ENCODE measurements around the gene HOXA3.

HOXA3 gene

DNA sequence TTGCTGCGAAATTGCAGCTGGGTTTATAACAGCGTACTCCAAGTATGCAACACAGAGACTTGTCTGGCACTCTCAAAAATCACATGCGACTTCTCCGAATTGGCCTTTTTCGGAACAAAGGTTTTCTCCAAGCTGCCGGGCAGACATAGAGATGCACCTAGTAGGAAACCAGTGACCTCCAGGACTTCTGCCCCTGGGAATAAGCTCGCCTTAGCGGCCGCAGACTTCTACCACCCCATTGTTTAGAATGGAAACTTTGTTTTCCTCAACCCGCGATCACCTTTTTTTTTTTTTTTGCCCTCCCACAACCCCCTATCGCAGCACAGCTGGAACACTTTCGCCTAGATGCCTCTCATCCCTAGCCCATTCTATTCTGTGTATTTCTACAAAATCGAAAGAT is 26.6 kb upstream of the HOXA3 start:
- no peak overlapping the region for H3K23ac ChIP-seq (ENCODE audit: low read length)
- WGBS (ENCODE audit: extremely low coverage, insufficient coverage, low lambda C conversion rate) = no CpG with 5 or more reads among the region's 14 CpGs
- H3K36me3 ChIP-seq (ENCODE audit: control insufficient read depth, insufficient read depth, low read length) = no peaks in the 10 kb centered on the region
- no peak overlapping the region for H3K4ac ChIP-seq (ENCODE audit: low read depth, low read length)
- no peak overlapping the region for H3K4me2 ChIP-seq (ENCODE audit: low read length)
- no peak overlapping the region for H4K5ac ChIP-seq (ENCODE audit: low read length)
- H3K27me3 ChIP-seq (ENCODE audit: insufficient read depth, low read length, poor library complexity) = peaks cover 91% of the 10 kb centered on the region
- no peak overlapping the region for H3K18ac ChIP-seq (ENCODE audit: low read length)
- no peak overlapping the region for H4K8ac ChIP-seq (ENCODE audit: low read depth, low read length)
- H3K4me1 ChIP-seq (ENCODE audit: control insufficient read depth, low read depth, low read length) = no peaks in the 10 kb centered on the region
- H3K4me3 ChIP-seq (ENCODE audit: low read length) = no peak overlapping the region
- no peak overlapping the region for H2BK120ac ChIP-seq (ENCODE audit: low read depth, low read length)
- H2BK5ac ChIP-seq (ENCODE audit: low read length) = no peak overlapping the region
- no peaks in the 10 kb centered on the region for H3K79me2 ChIP-seq (ENCODE audit: control insufficient read depth, insufficient read depth, low read length)
- H2BK15ac ChIP-seq (replicated peaks; ENCODE audit: low read depth) = no peak overlapping the region
- no peak overlapping the region for H3K56ac ChIP-seq (ENCODE audit: low read length)
- no peak overlapping the region for H3K27ac ChIP-seq (ENCODE audit: low read depth, low read length)
- no peak overlapping the region for H3K9ac ChIP-seq (ENCODE audit: low read length)
- H2AK5ac ChIP-seq (ENCODE audit: low read length) = no peak overlapping the region
- no peaks in the 10 kb centered on the region for H3K79me1 ChIP-seq (ENCODE audit: low read length)
- DNase-seq = no peak

DNA sequence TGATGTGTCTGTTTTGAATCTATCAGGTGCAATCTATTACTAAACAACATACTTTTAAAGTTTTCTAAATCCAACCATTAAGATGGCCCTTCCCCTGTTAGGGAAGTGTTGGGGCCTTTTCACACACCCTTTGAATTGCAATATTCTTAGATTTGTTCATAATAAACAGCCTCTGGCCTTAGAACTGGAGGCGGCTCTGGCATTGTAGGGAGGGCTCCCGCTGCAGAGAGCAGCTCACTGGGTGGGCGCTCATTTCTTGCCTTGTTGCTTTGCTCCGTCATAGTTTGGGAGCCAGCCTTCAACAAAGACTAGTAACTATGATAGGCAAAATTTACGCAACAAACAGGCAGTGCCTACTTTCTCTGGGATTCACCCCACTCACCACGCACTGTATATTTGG is 26.0 kb upstream of the HOXA3 start:
- Histone ChIP-seq H3K79me1 (ENCODE audit: low read length) (no peaks in the 10 kb centered on the region), H3K27ac (ENCODE audit: low read depth, low read length) (no peak overlapping the region), H3K18ac (ENCODE audit: low read length) (no peak overlapping the region), H3K4me3 (ENCODE audit: low read length) (no peak overlapping the region), H2AK5ac (ENCODE audit: low read length) (no peak overlapping the region), H3K27me3 (ENCODE audit: insufficient read depth, low read length, poor library complexity) (peaks cover 92% of the 10 kb centered on the region), H2BK5ac (ENCODE audit: low read length) (no peak overlapping the region), H3K79me2 (ENCODE audit: control insufficient read depth, insufficient read depth, low read length) (no peaks in the 10 kb centered on the region), H3K9ac (ENCODE audit: low read length) (no peak overlapping the region), H2BK120ac (ENCODE audit: low read depth, low read length) (no peak overlapping the region), H2BK15ac (replicated peaks; ENCODE audit: low read depth) (no peak overlapping the region), H3K23ac (ENCODE audit: low read length) (no peak overlapping the region), H3K56ac (ENCODE audit: low read length) (no peak overlapping the region), H3K36me3 (ENCODE audit: control insufficient read depth, insufficient read depth, low read length) (no peaks in the 10 kb centered on the region), H3K4me1 (ENCODE audit: control insufficient read depth, low read depth, low read length) (no peaks in the 10 kb centered on the region), H3K4me2 (ENCODE audit: low read length) (no peak overlapping the region), H4K5ac (ENCODE audit: low read length) (no peak overlapping the region), H3K4ac (ENCODE audit: low read depth, low read length) (no peak overlapping the region), H4K8ac (ENCODE audit: low read depth, low read length) (no peak overlapping the region)
- WGBS (ENCODE audit: extremely low coverage, insufficient coverage, low lambda C conversion rate) = no CpG with 5 or more reads among the region's 6 CpGs
- DNase-seq = no peak

DNA sequence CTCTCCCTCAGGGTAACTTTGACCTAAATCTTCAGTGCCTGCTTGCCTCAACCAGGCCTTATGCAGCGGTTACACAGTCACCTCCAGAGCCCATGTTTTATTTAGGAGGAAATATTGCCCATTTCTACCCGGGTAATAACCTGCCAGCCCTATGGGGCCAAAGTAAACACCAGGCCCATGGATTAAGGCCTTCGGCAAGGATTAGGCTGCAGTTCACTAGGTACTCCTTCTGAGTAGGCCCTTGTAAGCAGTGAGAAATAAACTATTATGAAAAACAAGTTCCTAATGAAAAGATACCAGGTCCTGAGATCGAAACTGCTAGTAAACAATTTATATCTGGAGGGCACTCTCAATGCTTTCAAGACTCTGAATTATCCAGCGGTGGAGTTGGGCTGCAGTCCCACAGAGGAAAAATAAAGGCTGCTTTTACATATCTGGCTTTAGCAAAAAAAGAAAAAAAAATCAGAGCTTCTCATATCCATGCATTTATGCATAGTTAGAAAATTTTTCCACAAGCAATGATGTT is 25.5 kb upstream of the HOXA3 start:
- H3K4me1 ChIP-seq (ENCODE audit: control insufficient read depth, low read depth, low read length) = no peaks in the 10 kb centered on the region
- no peak overlapping the region for H3K9ac ChIP-seq (ENCODE audit: low read length)
- WGBS (ENCODE audit: extremely low coverage, insufficient coverage, low lambda C conversion rate) = no CpG with 5 or more reads among the region's 5 CpGs
- H3K4me2 ChIP-seq (ENCODE audit: low read length) = no peak overlapping the region
- no peak overlapping the region for H3K56ac ChIP-seq (ENCODE audit: low read length)
- no peak overlapping the region for H2BK120ac ChIP-seq (ENCODE audit: low read depth, low read length)
- no peak overlapping the region for H2AK5ac ChIP-seq (ENCODE audit: low read length)
- no peak overlapping the region for H2BK5ac ChIP-seq (ENCODE audit: low read length)
- DNase-seq = no peak
- no peak overlapping the region for H3K4ac ChIP-seq (ENCODE audit: low read depth, low read length)
- no peaks in the 10 kb centered on the region for H3K36me3 ChIP-seq (ENCODE audit: control insufficient read depth, insufficient read depth, low read length)
- no peaks in the 10 kb centered on the region for H3K79me2 ChIP-seq (ENCODE audit: control insufficient read depth, insufficient read depth, low read length)
- no peak overlapping the region for H4K8ac ChIP-seq (ENCODE audit: low read depth, low read length)
- no peak overlapping the region for H3K23ac ChIP-seq (ENCODE audit: low read length)
- H3K4me3 ChIP-seq (ENCODE audit: low read length) = no peak overlapping the region
- peaks cover 93% of the 10 kb centered on the region for H3K27me3 ChIP-seq (ENCODE audit: insufficient read depth, low read length, poor library complexity)
- H4K5ac ChIP-seq (ENCODE audit: low read length) = no peak overlapping the region
- no peak overlapping the region for H3K27ac ChIP-seq (ENCODE audit: low read depth, low read length)
- no peak overlapping the region for H3K18ac ChIP-seq (ENCODE audit: low read length)
- H3K79me1 ChIP-seq (ENCODE audit: low read length) = no peaks in the 10 kb centered on the region
- H2BK15ac ChIP-seq (replicated peaks; ENCODE audit: low read depth) = no peak overlapping the region

- H3K36me3 ChIP-seq (ENCODE audit: control insufficient read depth, insufficient read depth, low read length) = no peaks in the 10 kb centered on the region
Observed at GRCh38 chr7:27176962-27177794, 24.8 kb upstream of the HOXA3 start.

GRCh38 chr7:27176524-27176845 is 24.1 kb upstream of the HOXA3 start:
- H2BK120ac ChIP-seq (ENCODE audit: low read depth, low read length) = no peak overlapping the region
- no peaks in the 10 kb centered on the region for H3K36me3 ChIP-seq (ENCODE audit: control insufficient read depth, insufficient read depth, low read length)
- no peaks in the 10 kb centered on the region for H3K79me1 ChIP-seq (ENCODE audit: low read length)
- H3K18ac ChIP-seq (ENCODE audit: low read length) = no peak overlapping the region
- no peak overlapping the region for H3K27ac ChIP-seq (ENCODE audit: low read depth, low read length)
- H2AK5ac ChIP-seq (ENCODE audit: low read length) = no peak overlapping the region
- H2BK15ac ChIP-seq (replicated peaks; ENCODE audit: low read depth) = no peak overlapping the region
- H3K4ac ChIP-seq (ENCODE audit: low read depth, low read length) = no peak overlapping the region
- no peak overlapping the region for H3K56ac ChIP-seq (ENCODE audit: low read length)
- DNase-seq = no peak
- no peak overlapping the region for H3K4me2 ChIP-seq (ENCODE audit: low read length)
- WGBS (ENCODE audit: extremely low coverage, insufficient coverage, low lambda C conversion rate) = no CpG with 5 or more reads among the region's 3 CpGs
- no peak overlapping the region for H3K4me3 ChIP-seq (ENCODE audit: low read length)
- no peaks in the 10 kb centered on the region for H3K79me2 ChIP-seq (ENCODE audit: control insufficient read depth, insufficient read depth, low read length)
- H3K23ac ChIP-seq (ENCODE audit: low read length) = peak overlapping the region; percentile 31
- no peak overlapping the region for H4K5ac ChIP-seq (ENCODE audit: low read length)
- no peak overlapping the region for H3K9ac ChIP-seq (ENCODE audit: low read length)
- H2BK5ac ChIP-seq (ENCODE audit: low read length) = no peak overlapping the region
- no peaks in the 10 kb centered on the region for H3K4me1 ChIP-seq (ENCODE audit: control insufficient read depth, low read depth, low read length)
- H3K27me3 ChIP-seq (ENCODE audit: insufficient read depth, low read length, poor library complexity) = peaks cover 93% of the 10 kb centered on the region
- no peak overlapping the region for H4K8ac ChIP-seq (ENCODE audit: low read depth, low read length)

More at GRCh38 chr7:27176962-27177794, 24.8 kb upstream of the HOXA3 start:
- Histone ChIP-seq H3K56ac (ENCODE audit: low read length) (no peak overlapping the region), H2BK15ac (replicated peaks; ENCODE audit: low read depth) (no peak overlapping the region), H3K4me3 (ENCODE audit: low read length) (no peak overlapping the region), H3K4me1 (ENCODE audit: control insufficient read depth, low read depth, low read length) (no peaks in the 10 kb centered on the region), H3K9ac (ENCODE audit: low read length) (no peak overlapping the region), H3K23ac (ENCODE audit: low read length) (no peak overlapping the region), H2BK120ac (ENCODE audit: low read depth, low read length) (no peak overlapping the region), H3K4me2 (ENCODE audit: low read length) (no peak overlapping the region), H4K5ac (ENCODE audit: low read length) (no peak overlapping the region), H3K79me1 (ENCODE audit: low read length) (no peaks in the 10 kb centered on the region), H2AK5ac (ENCODE audit: low read length) (no peak overlapping the region), H3K27ac (ENCODE audit: low read depth, low read length) (no peak overlapping the region), H4K8ac (ENCODE audit: low read depth, low read length) (no peak overlapping the region), H3K27me3 (ENCODE audit: insufficient read depth, low read length, poor library complexity) (peaks cover 93% of the 10 kb centered on the region), H3K18ac (ENCODE audit: low read length) (no peak overlapping the region), H3K79me2 (ENCODE audit: control insufficient read depth, insufficient read depth, low read length) (no peaks in the 10 kb centered on the region), H3K4ac (ENCODE audit: low read depth, low read length) (no peak overlapping the region), H2BK5ac (ENCODE audit: low read length) (no peak overlapping the region)
- DNase-seq = no peak
- WGBS (ENCODE audit: extremely low coverage, insufficient coverage, low lambda C conversion rate) = no CpG with 5 or more reads among the region's 22 CpGs

Measured in mesendoderm (in vitro differentiated cells).